GM12874 (cell line): ENCODE data around the gene ARHGEF17.

Experiments
- CTCF ChIP-seq: IDR thresholded peaks from 2 replicates; pipeline ENCODE4 v1.5.1; 2011; ENCODE audit warnings: low read depth, mild to moderate bottlenecking, control low read depth, low read length, moderate library complexity; ENCODE audit not compliant: insufficient read depth

The ARHGEF17 gene

GRCh38 chr11:73390601-73391565, 82.8 kb downstream of the ARHGEF17 start:
- no peak for TF ChIP-seq CTCF

DNA sequence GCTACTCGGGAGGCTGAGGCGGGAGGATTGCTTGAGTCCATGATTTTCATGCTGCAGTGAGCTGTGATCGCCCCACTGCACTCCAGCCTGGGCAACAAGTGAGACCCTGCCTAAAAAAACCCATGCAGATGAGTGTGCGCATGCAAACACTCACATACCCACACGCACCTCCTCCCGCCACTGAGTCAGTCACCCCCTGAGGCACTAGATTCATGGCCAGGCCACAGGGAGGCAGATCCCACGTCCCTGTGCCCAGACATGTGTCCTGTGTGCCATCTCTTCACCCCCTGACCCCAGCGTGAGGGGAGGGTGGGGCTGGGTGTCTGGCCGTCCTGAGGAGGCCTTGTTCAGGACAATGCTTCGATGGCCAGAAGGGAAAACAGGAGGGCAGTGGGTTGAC, 83.6 kb downstream of the ARHGEF17 start:
- no peak for TF ChIP-seq CTCF

DNA sequence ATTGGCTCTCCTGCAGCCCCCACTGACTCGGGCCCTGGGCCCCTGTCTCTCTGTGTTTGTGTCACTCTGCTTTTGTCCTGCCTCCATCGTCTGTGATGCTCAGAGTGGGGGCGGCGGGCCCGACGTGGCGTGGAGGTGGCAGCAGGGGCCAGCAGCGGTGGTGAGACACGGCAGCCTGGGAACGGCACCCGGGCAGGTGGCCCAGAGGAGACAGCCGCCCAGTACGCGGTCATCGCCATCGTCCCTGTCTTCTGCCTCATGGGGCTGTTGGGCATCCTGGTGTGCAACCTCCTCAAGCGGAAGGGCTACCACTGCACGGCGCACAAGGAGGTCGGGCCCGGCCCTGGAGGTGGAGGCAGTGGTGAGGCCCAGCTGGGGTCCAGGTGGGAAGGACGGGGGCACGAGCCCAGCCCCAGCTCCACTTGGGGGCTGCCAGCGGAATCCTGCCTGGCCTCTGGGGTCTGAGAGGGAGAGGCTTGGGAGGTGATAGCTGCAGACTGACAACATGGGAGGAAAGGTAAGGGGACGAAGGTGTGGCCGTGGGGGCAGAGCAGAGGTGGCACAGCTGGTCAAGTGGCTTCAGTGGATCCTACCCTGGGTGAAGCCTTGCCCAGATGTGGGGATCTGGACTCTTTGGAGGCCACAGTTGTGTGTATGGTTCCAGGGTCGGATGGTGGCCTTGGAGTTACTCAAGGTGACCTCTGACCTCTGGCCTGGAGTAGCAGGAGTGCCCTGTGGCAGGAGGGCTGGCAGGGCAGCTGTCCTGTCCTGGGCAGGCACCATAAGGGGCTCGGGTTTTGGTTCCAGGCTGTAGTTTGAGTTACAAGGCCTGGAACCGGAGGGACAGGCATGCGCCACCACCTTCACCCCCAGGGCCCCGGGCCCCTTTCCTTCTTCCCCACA, 84.3 kb downstream of the ARHGEF17 start:
- TF ChIP-seq CTCF = no peak

DNA sequence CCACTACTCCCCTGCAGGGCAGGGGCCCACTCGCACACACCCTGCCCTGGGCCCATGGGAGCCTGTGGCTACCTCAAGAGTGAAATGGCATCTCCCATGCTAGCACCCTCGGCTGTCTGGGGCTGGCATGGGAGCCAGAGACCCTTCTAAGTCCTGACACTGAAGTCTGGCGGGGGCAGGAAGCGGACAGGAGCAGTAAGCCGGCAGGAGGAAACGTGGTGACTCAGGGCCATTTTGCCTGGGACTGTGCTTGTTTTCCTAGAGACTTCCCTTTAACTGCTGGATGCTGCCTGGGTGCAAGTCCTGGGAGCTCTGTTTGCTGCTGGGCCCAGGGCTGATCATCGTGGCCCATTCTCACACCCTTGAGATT, 84.9 kb downstream of the ARHGEF17 start:
- TF ChIP-seq CTCF = no peak

GRCh38 chr11:73393479-73394415, 85.7 kb downstream of the ARHGEF17 start:
- TF ChIP-seq CTCF = peak; percentile 79

GRCh38 chr11:73394416-73395296, 86.6 kb downstream of the ARHGEF17 start:
- no peak for TF ChIP-seq CTCF
